NCI-H748 treated with DMSO at 0.1 percent for 48 hours (cell line): Measurements from ENCODE around the gene GATAD2B.
A peak's percentile ranks its signal among the peaks of the same experiment; 100 is the strongest.
"Not testable (repeated sequence)": the region's sequence is repeated elsewhere in the genome, so short reads cannot be mapped to it uniquely, and the experiment has no call there.

Experiments
- DNase-seq: peaks from one replicate; lab custom pipeline; 2025; lab: John Stamatoyannopoulos, UW

The GATAD2B gene

DNA sequence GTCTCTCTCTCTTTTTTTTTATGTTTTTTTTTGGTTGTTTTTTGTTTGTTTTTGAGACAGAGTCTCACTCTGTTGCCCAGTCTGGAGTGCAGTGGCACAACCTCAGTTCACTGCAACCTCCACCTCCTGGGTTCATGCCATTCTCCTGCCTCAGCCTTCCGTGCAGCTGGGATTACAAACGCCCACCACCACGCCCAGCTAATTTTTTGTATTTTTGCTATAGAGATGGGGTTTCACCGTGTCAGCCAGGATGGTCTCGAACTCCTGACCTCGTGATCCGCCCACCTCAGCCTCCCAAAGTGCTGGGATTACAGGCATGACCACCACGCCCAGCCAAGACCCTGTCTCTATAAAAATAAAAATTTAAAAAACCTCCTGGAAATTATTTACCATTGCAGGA, 88.8 kb downstream of the GATAD2B start:
- DNase-seq: not testable (repeated sequence)

DNA sequence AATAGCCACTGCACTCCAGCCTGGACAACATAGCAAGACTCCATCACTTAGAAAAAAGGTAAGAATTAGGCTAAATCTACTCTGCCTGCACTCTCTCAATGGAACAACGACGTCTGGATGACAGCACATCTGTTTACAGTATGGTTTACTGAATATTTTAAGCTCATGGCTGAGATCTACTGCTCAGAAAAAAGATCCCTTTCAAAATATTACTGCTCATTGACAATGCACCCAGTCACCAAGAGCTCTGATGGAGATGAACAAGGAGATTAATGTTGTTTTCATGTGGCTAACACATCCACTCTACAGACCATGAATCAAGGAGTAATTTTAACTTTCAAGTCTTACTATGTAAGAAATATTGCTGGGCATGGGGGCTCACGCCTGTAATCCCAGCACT, 89.6 kb downstream of the GATAD2B start:
- DNase-seq: no peak

DNA sequence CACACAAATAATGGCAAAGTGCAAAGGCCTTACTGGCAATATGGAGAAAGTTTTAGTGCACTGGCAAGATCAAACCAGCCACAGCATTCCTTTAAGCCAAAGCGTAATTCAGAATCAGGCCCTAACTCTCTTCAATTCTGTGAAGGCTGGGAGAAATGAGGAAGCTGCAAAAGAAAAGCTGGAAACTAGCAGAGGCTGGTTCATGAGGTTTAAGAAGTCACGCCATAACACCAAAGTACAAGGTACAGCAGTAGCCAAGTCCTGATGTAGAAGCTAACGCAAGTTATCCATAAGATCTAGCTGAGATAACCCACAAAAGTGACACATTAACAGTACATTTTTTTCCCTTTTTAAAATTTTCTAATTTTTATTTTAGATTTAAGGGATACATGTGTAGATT, 90.5 kb downstream of the GATAD2B start:
- DNase-seq: no peak

DNA sequence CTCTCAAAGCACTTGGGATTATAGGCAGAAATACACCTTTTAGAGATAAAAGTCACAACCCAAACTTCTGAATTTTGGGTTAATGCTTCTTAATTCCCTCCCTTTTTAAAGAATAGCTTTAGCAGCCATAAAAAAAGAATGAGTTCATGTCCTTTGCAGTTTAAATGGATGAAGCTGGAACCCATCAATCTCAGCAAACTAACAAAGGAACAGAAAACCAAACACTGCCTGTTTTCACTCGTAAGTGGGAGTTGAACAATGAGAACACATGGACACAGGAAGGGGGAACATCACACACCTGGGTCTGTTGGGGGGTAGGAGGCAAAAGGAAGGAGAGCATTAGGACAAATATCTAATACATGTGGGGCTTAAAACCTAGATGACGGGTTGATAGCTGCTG, 91.7 kb downstream of the GATAD2B start:
- no peak for DNase-seq

DNA sequence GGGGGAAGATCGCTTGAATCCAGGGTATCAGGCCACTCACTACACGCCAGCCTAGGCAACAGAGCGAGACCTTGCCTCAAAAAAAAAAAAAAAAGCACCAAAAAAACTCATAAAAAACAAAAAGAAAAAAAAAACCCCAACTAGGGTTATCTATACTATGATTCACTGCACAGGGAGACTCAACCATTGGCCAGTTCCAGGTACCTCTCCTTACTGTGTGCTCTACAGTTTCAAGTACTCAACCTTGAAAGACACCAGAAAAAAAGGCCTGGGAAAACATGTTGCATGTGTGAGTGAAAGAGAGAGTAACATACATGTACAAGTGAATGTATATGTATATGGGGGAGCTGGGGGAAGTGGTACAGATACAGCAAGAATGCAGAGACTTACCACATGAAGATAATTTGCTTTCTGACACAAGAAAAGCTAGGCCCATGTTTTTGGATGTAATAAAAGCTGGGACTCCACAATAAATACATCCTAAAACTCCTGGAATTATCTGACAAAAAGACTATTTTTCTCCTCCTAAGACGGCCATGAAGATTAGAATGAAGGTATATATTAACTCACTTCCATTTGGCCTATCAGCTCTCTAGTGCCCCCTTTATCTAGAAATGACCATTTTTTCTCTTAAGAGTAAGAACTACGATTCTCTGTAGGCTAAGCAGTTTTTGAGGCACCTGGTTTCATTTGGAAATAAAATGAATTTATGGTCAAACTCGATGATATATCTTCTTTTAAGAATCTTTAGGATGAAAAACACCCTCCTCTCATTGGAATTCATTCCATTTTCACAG, 95.4 kb downstream of the GATAD2B start:
- DNase-seq: no peak

DNA sequence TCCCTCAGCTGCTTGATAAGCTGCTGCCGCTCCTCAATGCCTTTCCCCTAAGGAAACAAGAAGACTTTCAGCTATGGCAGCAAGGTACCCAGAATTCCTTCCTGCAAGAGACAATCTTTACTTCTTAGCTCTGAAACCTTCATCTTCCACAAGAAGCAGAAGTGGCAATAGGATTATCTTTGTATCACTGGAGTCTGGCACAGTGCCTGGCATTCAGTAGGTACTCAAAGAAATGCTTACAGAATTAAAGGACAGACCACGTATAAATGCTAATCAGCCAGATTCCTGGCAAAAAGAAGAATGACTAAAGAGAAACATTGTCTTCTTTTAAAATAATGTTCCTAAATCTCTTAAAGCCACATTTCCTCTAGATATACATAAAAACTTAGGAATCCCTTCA, 103.9 kb downstream of the GATAD2B start:
- no peak for DNase-seq

DNA sequence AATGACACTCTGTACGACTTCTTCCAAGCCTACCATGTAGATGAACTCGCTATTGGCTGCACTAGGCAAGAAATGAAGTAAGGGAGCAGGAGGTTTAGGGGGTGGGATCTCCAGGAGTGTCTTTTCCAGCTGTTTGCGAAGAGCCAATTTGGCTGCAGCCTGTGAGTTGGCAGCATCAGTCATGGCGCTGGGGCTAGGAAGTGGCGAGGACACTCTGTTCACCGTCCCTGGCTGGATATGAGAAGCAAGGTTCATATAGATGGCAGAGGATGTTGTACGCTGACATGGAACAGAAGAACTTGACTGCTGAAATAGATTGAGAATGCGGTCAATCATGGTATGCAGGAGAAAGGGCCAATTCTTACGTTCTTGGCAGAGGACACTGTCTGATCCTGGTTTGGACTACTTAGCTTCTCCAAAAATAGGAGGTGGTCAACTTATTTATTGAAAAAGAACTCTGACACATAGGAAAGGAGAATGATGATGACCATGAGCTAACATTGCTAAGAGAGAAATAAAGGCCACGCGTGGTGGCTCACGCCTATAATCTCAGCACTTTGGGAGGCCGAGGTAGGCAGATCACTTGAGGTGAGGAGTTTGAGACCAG, 106.4 kb downstream of the GATAD2B start:
- DNase-seq: no peak

DNA sequence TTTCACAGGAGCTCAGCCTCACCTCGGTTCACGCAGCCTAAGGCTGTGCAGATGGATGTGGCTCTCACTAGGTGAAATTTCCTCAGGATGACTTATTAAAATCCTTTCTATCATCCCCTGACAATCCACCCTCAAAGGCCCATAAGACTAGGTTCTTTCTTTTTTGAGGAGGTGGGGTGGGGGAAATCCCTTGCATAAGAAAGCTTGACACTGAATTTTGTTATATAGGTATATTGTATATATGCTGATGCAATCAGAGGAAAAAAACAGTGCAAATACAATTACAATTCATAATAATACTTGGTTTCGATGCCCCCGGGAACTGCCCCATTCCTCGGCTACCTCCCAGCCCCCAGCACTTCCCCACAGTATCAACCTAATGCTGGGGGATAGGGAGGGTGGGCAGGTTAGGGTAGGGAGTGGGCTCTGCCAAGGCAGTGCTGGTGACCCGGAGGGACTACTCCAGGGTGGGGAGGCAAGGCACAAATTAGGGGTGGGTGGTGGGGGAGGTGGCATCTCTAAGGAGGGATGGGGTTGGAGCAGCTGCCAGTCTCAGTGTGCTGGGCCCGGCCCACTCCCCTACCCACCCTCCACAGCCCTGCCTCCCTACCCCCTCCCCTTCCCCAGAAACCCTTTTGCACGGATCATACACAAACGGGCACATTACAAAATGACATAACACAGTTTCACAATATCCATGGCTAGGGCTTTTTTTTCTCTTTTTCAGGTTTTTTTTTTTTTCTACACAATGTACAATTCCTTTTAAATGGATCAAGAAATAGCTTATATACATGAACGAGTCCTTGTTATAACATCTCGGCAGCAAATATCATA, 116.7 kb downstream of the GATAD2B start:
- no peak for DNase-seq

DNA sequence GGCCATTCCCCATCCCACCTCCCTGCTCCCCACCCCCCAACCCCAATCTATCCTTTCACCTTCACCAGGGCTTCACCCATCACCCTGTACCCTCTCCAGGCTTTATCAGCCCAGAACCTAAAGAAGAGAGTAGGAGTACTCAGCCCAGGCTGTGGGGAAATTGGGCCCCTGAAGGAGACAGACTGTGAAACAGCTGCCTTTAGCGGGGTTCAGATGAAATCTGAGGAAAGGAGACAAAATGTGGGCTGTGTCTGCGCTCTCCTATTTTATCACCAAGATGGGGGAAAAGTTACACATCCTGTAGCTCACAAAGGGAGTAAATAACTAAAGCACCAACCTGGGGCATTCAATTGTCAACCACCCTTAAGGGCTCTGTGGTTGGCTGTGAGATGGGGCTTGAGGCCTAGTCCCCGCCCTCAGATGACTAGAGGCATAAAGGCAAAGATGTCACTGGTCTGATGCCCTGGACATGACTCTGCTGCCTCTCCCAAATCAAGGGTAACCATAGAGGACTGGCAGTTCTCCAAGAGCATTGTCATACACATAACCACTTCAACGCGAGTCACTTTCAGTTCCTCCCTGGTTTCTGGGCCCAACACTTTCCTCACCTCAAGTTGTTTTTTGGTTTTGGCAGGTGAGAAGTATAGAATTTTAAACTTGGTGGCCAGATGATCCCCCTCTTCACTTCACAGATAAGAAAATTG, 117.6 kb downstream of the GATAD2B start:
- no peak for DNase-seq

DNA sequence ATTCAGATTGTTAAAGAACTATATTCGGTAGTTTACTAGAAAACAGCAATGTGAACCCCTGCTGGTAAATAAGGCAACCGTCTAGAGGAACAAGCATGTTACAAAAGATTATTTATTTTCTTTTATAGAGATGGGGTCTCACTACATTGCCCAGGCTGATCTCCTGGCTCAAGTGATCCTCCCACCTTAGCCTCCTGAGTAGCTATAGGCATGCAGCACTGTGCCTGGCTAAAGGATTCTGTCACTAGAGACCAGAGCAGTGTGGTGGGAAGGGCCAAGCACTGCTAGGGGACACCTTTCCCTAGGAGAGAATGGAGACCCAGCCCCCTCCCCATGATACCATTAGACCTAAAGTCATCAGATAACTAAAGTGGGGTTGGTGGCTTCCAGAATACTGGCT, 118.7 kb downstream of the GATAD2B start:
- no peak for DNase-seq

DNA sequence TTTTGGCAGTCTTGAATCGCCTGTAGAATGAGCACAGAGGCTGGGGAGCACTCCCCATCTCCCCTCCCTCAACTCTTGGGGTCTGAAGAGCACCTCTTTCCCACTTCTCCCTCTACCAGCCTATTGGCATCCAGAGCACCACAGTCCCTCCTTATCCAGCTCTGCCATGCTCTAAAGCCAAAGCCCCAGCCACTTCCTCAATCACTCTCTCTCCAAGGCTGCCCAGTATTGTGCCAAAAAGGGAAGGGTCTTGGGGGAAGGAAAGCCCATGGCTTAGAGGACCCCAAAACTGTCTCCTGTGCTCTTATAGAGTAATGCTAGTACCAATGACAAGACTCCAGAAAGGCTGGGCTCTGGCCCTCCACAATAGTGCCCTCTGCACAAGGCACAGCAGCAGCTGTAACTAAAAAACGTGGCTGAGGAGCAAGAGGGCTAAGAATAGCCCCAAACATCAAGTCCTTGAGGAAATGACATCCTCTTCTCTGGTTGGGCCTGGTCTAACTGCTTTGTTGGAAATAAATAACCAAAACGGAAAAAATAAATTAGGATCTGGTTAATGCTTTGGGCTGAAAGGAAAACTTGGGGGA, 119.2 kb downstream of the GATAD2B start:
- DNase-seq: no peak

DNA sequence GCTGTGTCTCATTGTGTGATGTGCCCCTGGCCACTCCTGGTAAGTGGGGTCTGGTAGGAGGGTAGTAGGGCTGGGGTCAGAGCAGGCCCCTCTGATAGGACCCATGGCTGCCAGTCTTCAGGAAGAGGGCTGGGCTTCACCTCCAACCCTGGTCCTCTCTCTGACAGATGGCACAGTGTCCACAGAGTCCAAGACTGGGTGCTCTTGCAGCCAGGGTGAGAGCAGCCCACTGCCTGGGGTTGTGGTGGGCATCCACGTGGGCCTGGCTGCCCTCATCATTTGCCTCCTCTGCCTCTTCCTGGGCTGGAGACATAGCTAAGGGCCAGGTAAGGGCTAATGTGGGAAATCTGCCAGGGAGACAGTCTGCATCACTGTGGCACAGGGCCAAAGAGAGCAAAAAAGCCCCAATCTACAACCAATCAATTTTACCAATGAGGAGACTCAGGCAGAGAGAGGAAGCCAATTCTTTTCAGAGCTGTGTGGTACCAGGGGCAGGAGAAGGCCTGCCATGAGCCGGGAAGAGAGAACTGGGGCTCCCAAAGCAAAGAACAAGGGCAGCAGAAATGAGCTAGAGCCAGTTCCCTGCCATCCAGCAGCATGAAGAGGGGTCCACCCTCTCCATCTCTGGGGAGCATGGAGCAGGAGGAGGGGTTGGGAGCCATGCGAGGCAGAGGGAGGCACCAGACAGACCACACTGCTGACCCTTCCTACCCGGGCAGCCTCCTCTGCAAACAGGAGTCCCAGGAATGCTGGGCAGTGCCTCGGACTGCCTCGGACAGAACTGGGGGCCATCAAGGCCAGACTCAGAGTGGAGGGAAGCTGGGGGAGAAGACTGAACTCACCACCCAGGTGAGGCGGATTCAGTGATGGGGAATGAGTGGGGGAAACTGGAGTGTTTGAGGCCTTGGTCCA, 120.7 kb downstream of the GATAD2B start:
- DNase-seq: no peak

DNA sequence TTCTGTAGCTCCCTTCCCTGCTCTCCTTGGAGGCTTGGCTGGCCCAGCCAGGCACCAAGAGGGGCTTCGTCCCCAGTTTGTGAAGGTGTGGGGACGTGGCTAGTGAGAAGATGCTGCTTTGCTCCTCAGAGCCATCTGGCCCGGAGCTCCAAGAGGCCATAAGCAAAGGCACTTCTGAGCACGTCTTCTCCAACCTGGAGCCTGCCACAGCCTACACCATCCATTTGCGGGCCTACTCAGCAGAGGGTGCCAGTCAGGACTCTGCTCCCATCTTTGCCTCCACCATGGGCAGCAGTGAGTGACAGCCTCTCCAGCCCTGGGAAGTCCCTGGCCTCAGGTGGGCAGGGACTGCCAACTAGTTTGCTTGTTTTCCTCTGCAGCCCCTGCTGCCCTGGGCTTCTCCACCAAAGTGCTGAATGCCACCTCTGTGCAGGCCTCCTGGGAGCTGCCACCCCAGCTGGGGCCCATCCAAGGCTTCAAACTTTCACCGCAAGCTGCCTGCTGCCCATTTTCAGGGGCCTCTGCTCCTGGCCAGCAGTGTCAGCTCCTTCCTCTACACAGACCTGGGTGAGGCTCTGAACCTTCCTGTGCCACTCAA, 121.6 kb downstream of the GATAD2B start:
- DNase-seq: no peak

DNA sequence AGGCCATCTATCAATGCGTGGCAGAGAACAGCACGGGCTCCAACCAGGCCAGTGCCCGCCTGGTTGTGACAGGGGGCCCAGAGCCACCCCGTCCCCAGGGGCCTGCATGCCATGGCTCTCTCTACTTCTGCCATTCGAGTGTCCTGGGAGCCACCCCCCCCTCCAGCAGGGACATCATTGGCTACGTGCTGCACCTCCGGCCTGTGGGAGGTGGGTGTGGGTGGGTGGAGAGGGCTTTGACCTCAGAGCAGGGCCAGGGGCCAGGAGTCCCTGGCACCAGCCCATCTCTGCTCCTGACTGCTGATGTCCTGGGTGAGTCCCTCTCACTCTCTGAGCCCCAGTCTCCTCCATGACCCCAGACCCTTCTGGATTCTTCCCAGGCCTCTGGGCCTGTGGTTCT, 122.3 kb downstream of the GATAD2B start:
- DNase-seq: no peak

DNA sequence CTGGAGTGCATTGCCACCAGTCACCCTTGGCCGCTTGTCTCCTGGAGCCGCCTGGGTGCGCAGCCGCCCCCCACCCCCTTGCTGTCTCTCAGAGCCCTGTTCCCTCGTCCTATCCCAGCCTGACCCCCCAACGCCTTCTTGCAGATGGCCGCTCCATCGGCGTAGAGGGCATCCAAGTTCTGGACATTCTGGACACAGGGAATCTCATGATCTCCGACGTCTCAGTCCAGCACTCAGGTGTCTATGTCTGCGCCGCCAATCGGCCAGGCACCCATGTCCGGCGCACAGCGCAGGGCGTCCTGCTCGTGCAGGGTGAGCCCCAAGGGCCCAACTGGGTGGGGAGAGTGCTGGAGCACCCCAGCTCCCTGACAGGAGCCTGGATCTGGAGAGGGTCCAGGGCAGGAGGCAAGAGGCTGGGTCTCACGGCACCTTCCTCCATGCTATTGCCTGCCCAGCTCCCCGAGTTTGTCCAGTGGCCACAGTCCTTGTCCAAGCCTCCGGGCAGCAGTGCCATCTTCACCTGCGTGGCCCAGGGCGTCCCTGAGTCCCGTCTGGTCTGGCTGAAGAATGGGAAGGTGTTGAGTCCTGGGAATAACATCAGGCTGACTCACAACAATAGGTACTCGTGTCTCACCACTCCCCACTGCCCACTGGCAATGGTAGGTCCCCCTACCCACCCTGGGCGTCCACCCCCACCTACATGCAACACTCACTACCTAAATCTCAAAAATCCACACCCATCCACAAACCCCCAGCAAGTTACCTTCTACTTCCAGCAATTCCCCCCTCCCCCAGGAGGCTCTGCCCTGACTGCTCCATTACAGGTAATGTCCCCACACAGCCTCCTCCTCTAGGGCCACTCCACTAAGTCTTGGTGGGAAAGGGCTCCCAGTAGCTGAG, 123.0 kb downstream of the GATAD2B start:
- DNase-seq: no peak

DNA sequence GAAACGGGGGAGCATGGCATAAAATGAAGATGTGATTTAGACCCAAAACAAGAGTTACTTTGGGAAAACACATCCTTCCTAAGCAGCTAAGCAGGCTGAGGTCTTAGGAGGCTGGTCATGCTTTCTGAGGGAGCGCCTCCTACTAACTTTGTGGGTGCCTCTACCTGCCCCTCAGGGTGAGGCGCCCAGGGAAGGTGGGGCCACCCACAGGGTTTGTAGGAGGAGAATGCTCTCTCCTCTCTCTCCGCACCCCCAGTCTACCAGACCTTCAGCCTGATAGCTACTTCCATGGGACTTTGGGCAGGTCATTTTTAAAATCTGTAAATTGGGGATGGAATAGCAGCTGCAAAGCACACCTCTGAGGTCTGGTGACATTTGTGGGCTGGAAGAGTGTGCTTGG, 123.8 kb downstream of the GATAD2B start:
- DNase-seq: no peak

DNA sequence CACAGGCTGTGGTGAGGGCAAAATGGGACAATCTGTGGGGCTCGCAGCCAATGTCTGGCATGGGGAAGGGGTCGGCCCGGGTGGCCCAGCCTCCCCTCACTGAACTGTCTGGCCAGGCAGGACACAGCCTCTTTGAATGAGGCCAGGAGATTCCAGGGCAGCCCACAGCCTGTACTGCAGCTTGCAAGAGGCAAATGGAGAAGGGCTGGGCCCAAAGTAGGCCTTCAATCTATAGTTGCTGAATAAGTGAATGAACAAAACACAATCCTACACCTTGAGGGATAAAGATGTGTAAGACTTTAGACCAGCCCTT, 124.3 kb downstream of the GATAD2B start:
- DNase-seq: no peak

DNA sequence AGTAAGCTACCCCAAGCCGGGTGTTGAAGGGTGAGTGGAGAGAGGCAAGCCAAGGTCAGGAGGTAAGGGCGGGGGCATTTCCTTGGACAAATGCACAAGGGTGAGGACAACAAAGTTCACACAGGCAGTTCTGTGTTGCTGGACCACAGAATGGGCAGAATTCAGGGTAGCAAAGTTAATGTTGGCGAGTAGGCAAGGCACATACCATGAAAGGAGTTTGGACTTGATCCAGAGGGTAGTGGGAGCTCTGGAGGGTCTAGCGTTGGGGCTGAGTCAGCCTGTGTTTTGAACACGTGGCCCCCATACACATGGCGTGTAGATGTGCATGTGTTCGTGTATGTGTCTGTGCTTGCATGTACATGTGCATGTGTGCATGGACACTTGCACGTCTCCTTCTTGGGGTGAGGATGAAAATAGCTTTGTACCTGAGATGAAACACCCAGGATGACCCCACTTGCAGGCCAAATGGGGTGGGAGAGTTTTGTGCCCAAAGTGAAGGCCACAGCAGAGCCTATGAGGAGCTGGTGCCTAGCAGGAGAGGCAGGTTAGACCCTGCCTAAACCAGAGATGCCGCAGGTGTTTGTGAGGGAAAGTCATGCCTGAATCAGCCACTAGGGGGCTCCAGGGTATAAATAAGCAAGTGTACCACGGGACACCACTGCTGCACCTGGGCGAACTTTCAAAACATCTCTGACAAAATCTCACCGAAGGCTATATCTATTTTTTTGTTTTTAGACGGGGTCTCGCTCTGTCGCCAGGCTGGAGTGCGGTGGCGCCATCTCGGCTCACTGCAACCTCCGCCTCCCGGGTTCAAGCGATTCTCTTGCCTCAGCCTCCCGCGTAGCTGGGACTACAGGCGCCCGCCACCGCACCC, 125.7 kb downstream of the GATAD2B start:
- peak; percentile 73 for DNase-seq
